Stimulated activated CD8-positive, alpha-beta memory T cell treated with anti-CD3 and anti-CD28 coated beads, Interleukin-12 subunit alpha, Interleukin-12 subunit beta, amount 100 ng/mL, for 4 hours (primary cell): Measurements from ENCODE around the gene CARD16.
"Not testable (repeated sequence)": the region's sequence is repeated elsewhere in the genome, so short reads cannot be mapped to it uniquely, and the experiment has no call there.

ENCODE experiments used
- DNase-seq: peaks from one replicate; pipeline ENCODE4 v3.0.0-alpha.2; 2020; ENCODE audit warnings: low read depth

Gene CARD16

DNA sequence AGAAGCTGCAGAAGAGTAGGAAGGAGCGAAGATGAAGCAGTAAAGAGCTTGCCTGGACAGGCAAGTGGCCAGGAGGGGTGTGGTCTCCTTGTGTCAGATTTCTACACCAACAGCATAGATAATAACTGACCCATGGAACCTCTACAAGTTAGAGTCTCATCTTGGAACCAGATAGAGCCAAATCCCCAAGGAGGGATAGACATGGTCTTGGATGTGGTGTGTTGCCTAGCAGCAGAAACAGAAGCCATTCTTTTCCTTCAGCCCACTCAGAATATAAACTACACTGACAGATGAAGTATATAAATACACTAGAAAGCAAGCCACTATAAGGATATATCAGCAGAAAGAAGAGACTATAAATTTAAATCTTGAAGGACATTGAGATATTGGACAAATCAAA is 4.3 kb upstream of the CARD16 start:
- no peak for DNase-seq

DNA sequence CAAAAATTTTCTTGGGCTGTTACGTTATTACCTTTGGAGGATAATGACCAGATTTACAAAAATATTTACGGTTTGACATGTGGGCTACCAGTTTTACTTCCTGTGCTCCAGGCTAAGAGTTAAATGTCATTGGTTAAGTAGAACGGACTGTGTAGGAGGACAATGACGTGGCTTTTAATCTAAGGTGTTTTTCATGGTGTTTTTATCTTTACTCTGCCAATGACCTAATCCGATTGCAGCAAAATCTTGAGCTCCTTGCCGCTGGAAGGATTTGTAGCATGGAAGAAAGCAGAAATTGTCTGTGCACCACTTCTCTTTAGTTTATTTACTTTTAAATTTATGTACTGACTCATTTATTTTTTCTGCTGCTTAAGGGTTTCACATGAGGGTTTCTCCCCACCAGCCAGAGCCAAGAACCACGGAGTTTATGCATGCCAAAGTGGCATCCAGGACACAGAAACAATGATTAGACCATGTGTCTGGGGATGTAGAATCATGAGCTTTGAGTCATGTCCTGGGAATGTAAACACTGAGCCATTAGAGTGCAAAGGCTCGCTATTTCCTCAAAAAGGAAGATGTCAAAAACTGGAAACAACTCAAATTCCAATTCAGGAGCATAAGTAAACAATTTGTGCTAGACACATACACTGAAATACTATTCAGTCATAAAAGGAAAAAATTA is 1.9 kb upstream of the CARD16 start:
- no peak for DNase-seq

DNA sequence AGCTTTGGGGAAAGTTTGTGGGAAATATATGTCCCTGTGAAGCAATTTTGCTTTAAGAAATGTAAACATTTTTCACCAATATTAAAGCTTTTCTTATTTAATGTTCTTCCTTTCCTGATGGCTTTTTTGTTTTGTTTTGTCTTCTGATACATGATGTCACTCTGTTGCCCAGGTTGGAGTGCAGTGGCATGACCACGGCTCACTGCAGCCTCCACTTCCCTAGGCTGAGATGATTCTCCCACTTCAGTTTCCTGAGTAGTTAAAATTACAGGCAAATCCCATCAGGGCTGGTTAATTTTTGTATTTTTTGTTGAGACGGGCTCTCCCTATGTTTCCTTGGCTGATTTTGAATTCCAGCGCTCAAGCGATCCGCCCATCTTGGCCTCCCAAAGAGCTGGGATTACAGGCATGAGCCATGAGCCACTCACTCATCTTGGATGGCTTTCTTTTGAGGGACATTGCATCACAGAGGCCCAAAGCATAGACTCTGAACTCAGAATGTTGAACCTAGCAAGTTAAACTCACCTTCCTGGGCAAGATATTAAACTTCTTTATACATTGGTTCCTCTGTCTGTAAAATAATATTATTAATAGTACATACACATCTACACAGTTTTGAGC is 651 bp upstream of the CARD16 start:
- no peak for DNase-seq

DNA sequence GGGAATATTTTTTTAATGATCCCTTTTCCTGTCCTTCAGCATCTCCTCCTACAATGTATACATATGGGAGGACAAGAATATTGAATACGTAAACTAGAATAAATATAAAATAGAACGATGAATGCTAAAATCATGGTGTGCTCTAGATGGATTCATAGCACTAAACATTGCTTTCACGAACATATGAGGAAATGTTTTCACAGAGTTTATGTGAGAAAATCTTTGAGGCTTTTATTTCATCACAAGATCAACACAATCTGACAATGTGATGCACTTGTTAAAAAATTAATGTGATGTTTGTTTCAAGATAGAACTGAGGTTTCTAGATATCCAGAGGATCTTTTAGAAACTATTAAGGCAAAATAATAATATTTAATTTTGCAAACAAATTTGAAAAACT is 3.0 kb downstream of the CARD16 start:
- no peak for DNase-seq

DNA sequence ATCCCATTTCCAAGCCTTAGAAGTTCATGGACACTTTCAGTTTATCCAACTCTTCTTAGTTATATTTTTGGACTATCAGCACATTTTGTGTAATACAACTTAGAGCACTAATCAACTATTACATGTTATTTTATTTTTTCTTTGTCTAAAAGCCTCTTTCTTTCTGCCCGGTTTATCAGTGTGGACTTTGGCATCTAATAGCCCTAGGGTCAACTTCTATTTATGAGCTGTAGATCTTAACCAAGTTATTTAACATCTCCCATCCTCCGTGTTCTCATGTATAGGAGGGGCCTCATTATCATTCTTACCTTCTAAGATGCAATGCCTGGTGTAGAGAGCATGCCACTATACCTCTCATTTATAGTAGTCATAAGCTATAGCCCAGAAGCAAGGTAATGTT is 4.4 kb downstream of the CARD16 start:
- DNase-seq: no peak

DNA sequence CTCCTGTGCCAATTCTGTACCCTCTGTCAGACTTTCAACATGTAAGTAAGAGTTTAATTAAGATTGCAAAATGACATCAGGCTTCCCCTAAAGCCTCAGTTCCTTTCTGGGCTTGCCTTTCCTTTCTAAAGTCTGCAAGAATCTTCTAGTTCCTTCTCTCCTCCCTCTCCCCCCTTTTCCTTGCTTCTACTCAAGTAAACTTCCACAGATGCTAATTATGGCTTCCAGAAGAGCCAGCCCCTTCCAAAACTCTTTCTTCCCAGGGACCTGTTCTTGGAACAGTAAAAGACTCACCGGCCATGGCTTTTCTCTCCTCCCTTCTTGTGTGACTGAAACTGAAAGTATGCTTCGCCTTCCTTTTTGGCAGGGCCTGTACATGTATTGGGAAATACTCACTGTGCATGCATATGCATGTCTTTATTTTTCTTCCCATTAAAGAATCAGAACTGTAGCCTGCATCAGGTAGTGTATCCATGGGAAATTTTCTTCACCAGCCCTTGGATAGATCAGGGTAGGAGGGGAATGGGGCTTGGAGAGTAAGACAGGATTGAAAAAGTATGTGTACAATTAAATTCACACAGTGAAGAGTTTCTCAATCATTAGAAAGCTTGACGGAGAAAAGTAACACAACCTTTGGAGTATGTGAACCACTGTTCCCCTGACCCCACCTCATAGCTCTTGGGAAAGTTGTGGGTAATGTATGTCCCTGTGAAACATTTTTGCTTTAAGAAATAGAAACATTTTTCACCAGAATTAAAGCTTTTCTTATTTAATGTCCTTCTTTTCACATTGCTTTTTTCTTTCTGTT is 10.1 kb downstream of the CARD16 start, which contains the start of gene CASP1:
Gene CASP1, minus strand, starts transcription at position 332 of the 808 bp plus-strand sequence. Its CDS starts 31 bp downstream, at position 301.
- DNase-seq: no peak

DNA sequence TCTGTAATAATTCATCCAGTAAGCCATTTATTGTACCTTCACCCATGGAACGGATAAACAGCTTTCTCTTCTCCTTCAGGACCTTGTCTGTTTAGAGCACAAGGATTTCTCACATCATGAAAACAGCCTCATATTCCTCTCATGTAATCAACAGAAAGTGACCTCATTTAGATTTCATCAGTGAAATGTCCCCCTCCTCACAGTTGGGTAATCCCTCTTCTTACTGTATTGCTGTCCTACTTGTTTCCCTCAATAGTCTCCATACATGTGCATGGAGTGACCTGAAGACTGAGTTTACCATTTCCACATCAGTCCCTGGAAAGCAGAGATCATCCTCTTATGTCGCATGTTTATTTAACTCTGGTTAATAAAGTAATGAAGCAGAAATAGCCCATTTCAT is 10.7 kb downstream of the CARD16 start:
- DNase-seq: not testable (repeated sequence)

DNA sequence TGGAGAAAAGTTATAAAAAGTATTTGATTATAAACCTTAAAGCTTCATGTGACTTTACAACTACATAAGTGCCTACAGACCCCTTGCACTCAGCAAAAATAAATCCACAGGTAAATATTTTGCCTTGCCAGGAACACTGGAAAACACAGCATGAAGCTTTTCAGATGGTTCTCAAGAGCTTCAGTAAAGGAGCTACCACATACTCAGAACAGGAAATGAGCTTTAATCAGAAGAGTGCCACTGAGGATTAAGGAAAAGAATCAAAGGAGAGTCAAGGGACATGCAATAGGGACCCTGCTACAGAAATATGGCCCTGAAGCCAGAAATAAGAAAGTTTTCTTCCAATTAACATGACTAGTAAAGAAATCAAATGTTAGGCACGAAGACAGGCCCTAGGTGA is 11.4 kb downstream of the CARD16 start:
- no peak for DNase-seq

DNA sequence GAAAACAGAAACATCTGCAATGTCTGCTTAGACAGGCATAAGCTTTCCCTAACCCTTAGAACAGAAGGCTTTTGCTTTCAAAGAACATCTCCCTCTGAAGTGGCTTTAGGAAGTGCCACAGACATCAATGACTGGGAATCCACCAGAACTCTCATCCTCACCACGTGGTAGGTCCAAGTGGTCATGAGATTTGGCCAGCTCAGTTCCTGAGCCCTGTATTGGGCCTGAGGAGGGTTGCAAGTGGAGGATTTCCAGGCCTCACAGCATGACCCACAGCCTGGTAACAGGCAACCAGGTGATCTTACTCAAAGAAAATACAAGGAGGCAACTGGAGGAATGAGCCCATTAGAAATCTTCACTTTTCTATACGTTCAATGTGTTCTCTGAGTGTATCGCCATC is 11.8 kb downstream of the CARD16 start:
- no peak for DNase-seq

DNA sequence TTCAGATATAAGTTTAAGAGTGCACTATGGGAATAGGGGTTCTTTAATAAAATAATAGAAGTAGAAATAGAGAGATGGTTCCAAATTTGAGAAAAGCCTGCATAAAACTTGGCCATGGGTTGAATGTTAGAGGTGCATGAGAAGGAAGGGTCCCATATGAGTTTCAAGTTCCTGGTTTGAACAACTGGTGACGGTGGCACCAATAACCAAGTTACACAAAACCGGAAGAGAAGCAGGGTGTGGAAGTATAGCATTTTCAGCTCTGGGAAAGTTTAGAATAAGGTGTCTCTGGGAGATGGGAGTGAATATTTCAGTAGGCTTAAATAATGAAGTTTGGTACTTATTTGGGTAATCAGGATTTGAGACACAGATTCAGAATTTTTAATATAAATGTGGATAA is 12.6 kb downstream of the CARD16 start:
- no peak for DNase-seq

DNA sequence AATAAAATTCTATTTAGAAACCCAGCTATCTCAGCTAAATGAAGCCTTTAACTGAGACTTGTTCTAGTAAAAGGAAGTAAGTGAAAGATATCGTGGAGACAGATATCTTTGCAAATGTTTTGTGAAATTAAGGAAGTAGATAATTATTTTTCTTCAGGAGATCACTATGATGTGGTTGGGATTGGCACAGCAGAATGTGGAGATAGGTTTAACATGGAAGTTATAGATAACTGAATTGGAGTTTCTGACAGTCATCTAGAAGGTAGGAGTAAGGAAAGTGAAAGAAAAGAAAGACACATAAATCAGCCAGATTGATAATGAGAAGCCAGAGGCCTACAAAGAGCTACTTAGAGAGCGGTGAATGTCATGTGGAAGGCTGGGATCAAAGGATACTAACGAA is 17.5 kb downstream of the CARD16 start:
- DNase-seq: no peak

DNA sequence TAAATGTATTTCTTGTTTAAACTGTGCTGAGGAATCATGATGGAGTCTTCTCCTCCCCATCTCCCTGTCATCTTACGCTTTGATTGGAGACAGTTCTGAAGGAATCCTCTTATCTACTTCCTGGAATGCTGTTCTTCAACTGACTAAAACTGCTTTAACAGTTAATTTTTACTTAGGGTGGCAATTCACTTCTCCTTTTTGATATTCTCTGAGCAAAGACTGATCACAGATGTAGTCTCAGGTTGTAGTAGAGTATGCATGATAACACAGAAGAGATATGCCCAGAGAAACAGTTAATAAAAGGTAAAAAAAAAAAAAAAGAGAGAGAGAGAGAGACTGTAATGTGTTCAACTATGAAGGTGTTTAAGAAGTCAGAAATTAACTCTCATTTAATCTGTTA is 20.7 kb downstream of the CARD16 start:
- DNase-seq: no peak

DNA sequence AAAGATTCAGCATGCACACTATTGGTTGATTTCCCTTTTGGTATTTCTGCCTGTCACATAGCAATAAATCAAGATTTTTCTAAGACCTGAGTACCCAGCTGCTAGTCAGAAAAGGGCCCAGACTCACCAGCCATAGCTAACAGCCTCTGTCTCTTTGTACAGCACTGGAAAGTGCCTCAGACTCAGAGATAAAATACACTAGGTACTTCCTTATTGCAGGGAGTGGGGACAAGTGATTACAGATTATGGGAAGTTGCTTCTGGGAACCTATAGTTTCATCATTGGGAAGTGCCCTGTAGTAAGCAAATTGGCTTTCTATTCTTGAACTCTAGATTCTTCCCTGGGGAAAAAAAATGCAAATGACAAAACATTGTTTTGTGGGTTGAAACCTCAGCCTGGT is 22.1 kb downstream of the CARD16 start, which contains the start of gene CASP5:
Gene CASP5, minus strand, starts transcription at position 166 of the 400 bp plus-strand sequence. Its CDS starts 32 bp downstream, at position 134.
- DNase-seq: no peak

DNA sequence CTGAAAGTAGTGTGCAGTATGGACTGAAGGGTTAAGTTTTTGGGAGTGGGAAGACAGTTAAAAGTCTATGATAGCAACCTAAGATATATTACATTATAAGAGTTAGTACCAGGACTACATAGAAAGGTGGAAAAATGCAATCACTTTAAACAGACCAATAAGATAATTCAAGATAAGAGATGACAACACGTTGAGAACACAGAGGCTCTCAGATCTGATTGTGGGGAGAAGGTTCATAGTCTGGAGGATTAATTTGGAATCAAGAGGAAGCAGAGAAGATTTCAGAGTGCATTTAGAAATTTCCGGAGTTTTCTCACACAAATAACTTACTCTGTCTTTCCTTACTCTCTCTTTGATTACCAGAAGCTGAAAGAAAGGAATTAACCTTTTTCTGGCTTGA is 22.6 kb downstream of the CARD16 start:
- DNase-seq: no peak

DNA sequence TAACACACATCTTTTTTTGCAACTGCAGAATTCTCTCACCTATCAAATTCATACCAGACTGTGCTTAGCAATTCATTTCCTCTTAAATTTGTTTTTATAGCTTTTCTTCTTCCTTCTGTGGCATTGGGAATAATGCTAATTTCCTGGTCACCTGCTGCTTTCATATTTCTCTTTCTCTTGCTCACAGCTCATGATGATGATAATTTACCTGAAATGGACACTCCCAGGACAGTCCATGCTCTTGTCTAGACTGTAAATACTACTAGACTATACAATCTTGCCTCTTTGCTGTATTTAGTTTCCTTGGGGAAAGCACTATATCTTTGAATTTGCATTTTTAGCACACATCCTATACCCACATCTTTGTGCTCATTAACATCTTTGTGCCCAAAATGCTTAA is 37.7 kb downstream of the CARD16 start:
- no peak for DNase-seq

DNA sequence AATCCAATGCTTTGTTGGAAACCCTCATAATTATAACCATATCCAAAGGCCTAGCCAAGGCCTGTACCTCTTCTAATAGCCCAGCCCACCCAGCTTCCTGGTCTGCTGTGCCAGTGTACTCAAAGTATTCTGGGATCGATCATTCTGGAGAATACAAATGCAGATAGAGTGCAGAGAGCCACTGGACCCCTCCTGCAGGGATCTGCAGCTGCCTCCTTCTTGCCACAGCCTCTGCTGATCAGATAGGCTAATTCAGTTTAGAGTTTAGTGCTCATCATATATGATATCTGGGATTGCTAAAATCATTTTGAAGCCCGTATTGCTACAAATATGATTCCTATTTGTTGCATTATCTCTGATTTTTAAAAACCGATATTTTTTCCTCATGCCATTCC is 39.7 kb downstream of the CARD16 start:
- DNase-seq: no peak

DNA sequence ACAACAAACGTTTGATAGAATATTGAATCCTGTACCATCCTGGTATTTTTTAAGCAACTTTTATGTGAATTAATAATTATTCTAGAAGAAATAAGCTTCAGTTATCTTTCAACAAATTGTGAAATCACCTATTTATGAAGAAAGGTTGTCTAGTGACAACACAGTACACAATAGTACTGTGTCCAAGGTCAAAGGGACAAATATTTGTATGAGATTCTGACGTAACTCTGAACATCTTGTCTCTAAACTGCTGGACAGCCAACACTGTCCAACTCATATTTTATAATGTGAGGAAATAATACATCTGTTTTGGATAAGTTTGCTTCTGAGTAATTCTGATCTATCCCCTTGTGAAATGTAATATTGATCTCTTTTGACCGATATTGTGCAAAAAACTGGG is 41.1 kb downstream of the CARD16 start:
- DNase-seq: no peak

DNA sequence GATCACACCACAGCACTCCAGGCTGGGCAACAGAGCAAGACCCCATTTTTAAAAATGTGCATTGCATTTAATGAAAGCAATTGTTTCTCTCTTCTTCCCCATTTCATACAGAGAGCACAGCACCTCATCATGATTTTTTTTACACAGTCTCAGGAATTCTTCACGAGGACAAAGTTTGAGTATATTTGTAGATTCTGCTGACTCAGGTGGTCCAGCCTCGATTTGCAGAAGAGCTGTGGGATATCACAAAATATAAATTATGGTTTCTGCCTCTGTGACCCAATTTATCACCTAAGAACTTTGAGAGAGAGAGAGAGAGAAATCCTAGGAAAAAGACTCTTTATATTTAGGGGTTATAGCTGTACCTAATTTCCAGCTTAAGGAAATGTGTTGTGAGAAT is 42.0 kb downstream of the CARD16 start:
- no peak for DNase-seq

DNA sequence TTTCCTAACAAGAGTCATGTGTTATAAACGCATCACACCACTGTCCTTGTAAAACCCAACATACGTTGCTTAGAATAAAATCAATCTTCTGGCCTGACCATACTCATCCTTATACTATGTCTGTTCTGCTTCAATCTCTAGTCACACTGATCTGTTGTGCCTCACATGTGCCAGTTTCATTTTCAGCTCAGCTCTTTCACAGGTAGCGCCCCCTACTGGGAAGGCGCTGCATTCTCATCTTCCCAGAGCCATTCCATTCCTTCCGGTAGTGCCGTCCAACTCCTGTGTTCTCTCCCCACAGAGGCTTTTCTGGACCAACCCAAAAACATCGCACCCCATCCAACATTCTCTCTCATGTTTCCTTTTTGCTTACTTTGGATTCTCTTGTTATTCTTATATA is 44.3 kb downstream of the CARD16 start:
- peak; percentile 18 for DNase-seq

DNA sequence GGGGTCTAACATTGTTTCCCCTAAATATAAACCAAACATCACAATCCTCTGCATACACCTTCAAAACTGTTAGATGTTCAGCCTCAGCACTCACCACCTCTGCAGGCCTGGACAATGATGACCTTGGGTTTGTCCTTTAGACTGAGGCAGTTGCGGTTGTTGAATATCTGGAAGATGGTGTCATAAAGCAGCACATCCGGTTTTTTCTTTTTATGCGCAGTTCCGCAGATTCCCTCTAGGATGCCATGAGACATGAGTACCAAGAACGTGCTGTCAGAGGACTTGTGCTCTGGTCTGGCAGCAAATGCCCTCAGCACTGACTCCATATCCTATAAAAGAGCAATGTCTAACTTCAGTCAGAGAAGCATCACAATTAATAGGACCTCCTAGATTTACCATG is 45.0 kb downstream of the CARD16 start:
- no peak for DNase-seq

DNA sequence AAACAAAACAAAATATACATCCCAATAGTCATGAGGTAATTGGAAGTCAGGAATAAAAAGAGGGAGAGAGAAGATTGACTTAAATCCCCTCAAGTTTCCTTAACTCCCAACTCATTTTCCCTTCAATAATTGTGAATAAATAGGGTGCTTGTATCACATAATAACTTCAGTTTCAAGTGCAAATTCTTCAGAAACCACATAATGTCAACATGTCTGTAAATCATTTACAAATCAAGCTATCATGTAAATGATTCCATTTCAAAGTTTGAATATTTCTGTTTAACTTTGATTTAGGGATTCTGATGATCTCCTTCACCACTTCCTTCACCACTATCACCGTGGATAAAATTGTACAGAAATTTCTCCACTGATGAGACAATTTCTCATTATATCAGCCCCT is 45.4 kb downstream of the CARD16 start:
- no peak for DNase-seq

DNA sequence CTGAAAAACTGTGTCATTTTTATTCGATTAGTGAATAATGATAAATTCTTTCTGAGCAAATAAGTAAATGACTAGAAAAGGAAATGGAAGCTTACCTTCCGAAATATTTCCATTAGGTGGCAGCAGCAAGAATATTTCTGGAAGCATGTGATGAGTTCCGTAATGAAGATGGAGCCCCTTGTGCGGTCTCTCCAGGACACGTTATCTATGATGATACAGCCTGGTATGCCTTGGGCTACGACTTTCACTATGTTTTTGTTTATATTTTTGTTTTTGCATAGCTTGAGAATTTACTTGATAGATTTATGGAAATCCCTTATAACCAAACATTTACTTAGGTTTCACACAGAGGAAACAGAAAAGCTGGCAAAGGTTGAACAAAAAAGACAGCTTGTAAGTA is 47.8 kb downstream of the CARD16 start:
- DNase-seq: no peak

DNA sequence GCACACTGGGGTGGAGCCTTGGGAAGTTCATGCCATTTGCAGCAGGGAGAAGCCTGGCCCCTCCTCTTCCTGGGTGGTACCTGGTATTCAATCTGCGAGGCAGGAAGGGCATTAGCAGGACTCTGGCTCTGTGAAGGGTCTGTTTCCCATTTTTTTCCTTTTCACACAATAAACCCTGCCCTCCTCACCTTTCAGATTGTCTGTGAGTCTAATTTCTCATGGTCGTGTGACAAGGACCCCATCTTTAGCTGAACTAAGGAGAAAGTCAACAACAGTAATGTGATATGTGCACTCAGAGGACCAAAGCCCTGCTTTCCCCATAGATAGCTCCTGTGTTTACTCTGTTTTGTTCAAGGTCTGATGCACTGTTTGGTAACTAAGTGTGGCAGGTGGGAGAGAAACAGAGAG is 50.1 kb downstream of the CARD16 start:
- DNase-seq: no peak
